ENCODE measurements around the gene SAMD9L.

- TF ChIP-seq EZH2phosphoT487 (IDR thresholded peaks at IDR 0.05; ENCODE audit: borderline replicate concordance, low read depth, low read length) = no peak
- no peak for TF ChIP-seq CTCF (conservative IDR thresholded peaks at IDR 0.05; ENCODE audit: low read length)
These were observed 1.6 kb downstream of the SAMD9L start for GRCh38 chr7:93146472-93147141.
